Fibroblast of skin of left biceps (primary cell): ENCODE data around the gene PTPRN2.
"Not testable (repeated sequence)": the region's sequence is repeated elsewhere in the genome, so short reads cannot be mapped to it uniquely, and the experiment has no call there.

Source experiments
- DNase-seq, 2 experiments: peaks; one replicate each; pipeline ENCODE4 v3.0.0-alpha.2; 2013; ENCODE audit warnings: low read depth in 2 of 2

The PTPRN2 gene

DNA sequence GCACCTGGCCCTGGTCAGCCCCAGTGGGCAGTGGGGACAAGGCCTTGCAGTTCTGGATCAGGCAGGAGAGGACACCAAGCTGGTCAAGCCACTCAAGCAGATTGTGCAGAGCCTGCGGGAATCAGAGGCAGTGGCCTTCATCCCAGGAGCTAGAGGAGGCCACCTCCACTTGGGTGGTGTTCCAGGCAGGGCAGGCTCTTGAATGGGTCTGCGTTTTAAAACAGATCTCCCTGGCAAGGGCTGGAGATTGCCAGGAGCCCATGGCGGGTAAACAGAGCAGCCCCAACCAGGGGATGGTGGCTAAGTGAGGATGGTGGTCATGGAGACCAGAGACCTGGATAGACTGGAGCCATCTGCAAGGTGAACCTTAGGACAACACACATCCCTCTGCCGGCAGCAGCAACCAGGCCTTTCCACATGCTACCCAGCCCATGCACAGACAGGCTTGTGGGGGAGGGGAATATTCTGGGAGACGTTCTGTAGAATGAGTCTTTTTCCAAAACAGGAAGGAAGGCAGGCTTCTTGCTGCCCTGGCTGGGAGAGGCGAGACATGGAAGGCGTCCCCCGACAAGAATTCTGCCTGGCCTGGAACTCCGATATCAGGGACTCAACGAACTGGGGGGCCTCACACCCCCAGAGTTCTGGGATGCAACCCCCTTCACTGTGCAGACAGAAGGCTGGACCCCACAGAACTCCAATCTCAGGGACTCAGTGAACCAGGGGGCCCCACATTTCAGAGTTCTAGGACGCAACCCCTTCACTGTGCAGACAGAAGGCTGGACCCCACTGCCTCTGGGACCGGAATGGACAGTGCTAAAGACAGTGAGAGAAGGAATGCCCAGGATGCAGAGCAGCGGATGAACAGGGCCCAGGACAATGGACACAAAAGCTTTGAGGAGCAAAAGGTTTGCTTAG is 264.8 kb downstream of the PTPRN2 start:
- no peak for DNase-seq

DNA sequence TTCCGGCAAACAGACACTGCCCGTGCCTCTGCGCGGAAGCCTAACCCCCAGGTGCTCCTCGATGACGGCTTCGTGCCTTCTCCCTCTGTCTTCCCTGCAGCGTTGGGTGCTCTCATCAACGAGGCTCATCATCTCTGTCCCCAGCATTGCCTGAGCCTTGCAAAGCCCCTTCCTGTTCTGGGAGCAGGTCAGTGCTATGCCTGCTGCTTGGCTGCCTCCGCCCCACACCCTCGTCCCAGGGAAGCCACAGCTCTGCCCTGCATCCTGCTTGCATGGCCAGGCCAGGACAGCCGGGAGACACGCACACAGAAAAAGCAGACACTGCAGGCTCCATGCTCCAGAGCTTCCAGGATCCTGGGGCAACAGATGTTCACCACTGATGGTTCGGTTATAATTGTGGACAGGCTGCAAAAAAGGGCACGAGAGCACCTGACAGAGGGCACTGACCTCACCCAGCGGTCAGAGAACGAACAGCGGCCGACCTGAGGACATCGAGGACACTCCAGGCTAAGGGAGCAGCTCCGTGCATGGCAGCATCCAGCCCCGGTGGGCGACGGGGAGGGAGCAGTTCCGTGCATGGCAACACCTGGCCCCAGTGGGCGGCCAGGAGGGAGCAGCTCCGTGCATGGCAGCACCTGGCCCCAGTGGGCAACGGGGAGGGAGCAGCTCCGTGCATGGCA is 265.5 kb downstream of the PTPRN2 start:
- DNase-seq = no peak

DNA sequence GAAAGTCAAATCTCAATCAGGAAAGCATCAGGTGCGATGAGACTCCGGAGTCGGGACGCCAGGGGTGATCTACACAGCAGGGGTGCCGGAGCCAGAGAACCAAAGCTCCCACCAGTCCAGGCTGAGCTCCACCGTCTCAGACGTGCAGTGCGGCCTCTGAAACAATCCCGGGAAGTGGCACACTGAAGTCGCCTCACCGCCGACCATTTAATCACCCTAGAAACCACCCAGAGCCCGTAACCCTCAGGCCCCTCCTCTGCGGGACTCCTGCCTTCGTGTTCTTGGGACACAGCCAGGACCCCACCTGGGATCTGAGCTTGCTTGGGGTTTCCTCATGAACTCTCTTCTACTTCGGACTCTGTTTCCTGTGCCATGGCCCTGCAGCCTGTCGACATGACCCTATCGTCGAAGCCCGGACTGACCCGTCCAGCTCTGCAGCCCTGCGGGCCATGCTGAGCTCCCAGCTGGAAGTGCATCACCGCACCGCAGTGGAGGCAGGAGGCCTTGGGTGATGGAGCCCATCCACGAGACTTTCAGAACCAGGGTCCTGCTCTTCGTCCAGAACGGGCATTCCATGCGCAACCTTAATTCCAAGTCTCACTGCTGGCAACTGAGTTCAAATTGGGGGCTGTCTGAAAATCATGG is 266.4 kb downstream of the PTPRN2 start:
- DNase-seq = no peak

DNA sequence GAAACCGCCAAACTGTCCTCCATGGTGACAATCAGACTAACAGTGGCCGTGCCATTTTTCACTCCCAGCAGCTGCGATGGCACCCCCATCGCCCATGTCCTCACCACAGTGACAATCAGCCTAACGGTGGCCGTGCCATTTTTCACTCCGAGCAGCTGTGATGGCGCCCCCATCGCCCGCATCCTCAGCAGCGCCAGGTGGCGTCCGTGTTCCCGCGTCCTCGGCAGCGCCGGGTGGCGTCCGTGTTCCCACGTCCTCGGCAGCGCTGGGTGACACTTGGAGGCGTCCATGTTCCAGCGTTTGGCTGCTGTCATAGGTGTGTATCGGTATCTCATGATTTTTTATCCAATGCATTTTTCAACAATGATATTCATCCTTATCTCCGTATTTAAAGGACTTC is 267.3 kb downstream of the PTPRN2 start:
- no peak for DNase-seq

DNA sequence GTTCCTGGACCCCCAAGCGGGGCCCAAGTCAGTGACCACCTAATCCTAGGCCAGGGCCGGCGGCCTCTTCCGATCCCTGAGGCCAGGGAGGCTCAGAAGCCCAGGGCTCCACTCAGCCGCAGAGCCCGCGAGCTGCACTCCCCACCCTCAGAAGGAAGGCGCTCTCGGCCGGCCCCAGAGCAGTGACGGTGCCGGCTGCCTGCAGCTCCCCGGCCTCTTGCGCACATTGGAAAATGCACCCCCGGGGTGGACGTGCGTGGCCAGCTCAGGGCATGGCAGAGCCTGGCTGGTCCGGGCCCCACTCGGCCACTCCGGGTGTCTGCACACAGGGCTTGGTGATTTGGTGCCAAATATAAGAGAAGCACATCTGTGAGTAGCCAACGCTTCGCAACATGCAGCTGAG is 269.1 kb downstream of the PTPRN2 start:
- DNase-seq = no peak

DNA sequence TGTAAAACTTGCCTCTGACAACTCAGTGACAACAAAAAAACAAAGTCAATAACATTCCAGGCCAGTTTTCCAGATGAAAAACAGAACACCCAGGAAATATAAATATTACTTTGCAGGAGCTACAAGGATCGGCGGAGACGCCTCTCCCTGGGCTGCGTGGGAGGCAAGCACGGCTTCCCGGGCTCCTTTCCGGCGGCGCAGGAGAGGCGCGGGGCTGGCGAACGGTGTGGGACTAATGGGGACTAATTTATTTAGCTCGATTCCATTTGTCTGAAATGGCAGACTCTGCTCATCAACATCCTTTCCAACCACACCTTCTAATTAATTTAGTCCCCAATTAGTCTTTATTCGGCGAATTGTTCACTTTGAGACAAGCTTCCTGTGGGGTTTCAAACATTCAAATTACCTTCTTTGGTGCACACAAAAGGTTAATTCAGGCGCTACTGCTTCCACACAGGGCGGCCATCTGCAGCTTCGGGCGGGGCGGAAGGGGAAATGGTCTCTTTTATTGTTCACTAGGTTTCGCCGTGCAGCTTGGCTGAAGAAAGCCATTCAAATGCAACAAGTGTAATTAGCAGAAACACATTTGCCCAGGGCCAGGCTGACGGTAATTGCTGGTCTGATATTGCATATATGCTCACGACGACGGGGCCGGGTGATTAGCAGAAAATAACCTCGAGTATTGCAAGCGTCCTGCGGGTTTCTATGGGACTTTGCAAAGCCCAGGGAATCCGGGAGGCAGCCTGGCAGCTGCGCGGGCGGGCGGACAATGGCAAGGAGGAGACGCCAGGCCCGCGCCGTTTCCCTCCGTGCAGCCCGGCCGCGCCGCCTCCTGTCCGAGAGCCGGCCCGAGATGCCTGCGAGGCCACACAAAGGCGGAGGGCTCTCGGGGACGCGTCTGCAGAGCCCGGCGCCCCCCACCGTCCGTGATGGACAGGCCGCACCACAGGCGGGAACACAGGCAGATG is 270.1 kb downstream of the PTPRN2 start:
- DNase-seq = no peak

DNA sequence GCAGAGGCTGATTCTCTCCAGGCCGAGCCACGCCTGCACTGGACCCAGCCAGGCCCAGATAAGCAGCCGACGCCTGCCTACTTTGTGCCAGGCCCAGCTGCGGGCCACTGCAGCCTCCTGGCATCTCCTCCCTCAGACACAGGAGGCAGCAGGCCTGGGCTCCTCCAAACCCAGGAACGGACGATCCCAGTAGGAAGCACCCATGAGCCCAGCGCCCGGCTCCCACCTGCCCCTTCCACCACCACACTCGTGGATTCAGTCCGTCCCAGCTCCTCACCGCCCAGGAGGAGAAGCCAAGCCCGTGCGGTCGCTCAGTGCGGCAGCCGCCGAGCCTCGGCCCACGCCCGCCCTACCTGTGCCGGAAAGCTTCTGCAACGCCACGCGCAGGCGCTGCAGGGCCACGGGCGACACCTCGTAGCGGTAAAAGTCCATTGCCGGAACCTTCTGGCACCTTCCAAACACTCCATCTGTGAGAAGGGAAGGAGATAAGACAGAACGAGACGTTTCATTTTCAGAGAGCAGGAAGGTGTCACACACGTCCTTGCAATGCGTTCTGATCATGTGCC is 271.1 kb downstream of the PTPRN2 start:
- no peak for DNase-seq

DNA sequence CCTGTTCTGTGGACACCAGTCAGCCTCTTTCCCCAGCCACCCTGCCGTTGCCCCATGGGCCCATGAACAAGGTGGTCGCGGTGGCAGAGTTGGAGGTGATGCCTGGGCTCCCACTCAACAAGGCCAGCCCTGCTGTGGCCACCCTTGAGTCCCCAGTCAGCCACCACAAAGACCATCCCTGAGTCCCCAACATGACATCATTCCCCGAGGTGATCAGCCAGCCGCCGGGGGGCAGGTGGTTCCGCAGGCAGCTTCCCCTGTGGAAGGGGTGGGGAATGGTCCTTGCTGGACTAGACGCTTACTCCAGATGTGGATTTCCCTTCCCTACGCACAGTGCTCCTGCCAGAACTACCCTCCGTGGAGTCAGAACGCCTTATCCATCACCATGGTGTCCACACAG is 271.7 kb downstream of the PTPRN2 start:
- DNase-seq = no peak

DNA sequence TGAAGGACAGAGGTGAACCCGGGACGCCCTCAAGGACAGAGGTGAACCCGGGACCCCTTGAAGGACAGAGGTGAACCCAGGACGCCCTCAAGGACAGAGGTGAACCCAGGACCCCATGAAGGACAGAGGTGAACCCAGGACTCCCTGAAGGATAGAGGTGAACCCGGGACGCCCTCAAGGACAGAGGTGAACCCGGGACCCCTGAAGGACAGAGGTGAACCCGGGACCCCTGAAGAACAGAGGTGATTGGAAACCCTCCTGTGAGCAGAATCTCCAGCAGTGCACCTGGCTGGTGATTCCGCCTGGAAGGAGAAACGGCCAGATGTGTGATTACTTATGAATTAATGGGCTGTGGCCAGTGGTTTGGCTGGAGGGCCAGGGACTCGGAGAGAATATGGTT is 272.3 kb downstream of the PTPRN2 start:
- DNase-seq = no peak

DNA sequence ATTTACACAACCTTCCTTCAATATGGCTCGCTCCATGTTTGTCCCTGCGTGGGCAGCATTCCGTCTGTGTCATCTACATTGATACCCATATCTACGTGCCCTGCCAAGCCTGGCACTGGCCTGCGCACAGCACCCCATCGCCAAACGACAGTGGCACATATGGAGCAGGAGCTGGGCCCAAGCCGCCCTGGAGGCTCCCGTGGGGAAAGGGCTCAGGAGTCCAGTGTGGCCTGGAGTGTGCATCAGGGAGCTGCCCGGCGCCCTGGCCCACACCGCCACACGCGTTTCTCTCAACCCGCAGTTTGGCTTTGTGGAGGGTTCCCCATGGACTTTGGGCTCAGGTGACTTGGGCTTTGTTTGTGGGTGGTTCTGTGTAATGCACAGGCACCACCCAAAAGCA is 273.2 kb downstream of the PTPRN2 start:
- no peak for DNase-seq

DNA sequence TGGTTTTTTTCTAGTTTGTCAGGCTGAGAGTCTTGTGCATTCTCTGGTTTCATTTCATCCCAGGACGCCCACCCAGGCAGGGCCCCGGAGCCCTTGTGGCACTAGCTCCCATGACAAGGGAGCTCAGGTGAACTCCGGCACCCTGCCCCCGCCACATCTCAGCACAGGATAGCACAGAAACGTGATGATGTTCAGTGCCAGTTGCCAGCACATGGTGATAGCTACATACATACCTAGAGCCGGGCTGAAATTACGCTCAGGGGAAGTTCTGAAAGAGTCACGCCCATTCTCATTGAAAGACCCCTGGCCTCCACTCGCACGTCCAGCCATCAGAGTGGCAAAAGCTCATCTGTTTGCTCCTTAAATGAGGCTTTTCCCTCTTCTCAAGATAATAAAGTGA is 273.7 kb downstream of the PTPRN2 start:
- no peak for DNase-seq

DNA sequence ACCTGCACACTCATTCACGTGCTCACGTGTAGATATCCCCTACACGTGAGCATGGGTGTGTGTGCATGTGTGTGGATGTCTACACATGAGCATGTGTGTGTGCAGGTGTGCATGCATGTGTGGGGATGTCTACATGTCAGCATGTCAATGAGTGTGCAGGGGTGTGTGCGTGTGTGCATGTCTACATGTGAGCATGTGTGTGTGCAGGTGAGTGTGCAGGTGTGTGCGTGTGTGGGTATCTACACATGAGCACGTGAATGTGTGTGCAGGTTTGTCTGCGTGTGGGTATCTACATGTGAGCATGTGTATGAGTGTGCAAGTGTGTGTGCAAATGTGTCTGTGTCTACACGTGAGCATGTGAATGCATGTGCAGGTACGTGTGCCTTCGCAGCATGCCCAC is 274.8 kb downstream of the PTPRN2 start:
- DNase-seq = no peak

DNA sequence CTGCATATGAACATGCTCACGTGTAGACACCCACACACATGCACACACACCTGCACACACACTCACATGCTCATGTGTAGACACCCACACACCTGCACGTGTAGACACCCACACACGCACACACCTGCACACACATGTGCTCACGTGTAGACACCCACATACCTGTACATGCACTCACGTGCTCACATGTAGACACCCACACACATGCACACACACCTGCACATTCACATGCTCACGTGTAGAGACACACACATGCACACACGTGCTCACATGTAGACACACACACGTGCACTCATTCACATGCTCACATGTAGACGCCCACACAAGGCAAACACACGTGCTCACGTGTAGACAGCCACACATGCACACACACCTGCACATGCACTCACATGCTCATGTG is 275.8 kb downstream of the PTPRN2 start:
- no peak for DNase-seq

DNA sequence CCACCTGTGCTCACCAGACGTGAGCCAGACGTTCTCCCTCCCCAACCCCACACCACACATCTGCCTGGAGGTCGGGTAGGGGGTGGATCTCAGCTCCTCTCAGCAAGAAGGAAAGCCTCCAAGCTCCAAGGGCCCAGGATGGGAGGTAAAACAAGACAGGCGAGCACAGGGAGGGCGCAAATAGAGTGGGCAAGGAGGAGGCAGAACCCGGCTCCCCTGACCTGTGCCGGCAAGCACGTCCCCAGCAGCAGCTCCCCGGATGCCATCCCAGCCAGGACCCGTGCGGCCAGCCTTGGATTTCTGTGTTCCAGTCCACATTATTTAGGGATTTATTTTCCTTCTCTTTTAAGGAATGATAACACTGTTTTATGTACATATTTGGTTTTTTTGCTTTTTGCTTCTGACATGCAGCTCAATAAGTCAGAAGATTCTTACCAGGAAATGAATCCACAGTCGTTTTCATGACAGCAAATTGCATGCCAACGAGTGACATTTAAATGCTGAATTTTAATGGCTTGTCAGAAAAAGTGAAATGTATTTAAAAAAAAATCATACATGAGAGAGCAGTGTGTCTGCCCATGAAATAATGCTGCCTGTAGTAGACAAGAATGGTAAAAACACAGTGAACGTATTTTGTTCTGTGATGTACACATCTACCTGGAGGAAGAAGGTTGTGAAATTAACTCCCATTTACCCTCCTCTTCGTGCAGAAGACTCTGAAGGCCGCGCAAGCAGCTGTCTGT is 276.5 kb downstream of the PTPRN2 start:
- DNase-seq = no peak

DNA sequence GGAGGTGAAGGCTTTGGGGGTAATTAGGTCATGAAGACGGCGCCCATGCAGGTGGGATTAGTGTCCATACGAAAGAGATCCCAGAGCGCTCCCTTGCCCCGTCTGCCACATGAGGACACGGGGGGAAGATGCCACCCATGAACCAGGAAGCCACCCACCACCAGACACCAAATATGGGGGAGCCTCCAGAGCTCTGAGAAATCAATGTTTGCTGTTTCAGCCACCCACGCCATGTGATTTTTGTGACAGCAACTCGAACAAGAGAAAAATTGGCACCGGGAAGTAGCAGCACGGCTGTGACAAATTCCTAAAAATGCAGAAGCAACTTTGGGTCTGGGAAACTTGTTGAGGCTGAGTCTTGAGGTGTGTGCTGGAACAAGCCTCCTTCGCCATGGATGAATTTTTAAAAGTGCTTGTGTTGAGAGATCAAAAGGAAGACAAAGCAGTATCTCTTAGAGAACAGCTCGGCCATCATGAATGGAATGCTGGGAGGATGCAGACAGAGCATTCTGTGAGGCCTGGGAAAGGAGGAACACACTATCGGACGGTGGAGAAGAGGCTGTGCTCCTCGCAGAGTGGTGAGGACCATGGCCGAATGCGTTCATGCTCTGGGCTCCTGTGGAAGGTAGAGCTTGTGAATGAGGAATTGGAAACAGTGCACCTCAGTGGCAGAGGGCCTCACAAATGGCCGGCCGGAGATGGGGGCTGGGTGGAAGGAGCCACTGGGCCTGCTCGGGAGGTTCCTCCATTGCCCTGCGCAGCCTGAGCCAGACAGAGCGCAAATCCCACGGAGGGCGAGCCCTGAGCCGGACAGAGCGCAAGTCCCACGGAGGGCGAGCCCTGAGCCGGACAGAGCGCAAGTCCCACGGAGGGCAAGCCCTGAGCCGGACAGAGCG is 277.5 kb downstream of the PTPRN2 start:
- no peak for DNase-seq

DNA sequence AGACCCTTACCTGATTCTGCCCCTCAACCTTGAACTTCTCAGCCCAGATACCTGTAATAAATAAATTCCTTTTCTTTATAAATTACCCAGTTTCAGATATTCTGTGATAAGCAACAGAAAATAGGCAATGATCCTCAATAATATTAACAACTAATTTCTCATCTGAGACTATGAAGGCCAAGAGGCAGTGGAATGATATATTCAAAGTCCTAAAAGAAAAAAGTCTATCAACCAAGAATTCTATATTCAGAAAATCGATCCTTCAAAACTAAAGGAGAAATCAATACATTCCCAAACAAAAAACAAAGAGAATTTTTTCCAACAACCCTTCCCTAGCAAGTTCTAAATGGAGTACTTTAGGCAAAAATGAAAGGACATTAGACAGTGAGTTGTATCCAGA is 279.6 kb downstream of the PTPRN2 start:
- no peak for DNase-seq

DNA sequence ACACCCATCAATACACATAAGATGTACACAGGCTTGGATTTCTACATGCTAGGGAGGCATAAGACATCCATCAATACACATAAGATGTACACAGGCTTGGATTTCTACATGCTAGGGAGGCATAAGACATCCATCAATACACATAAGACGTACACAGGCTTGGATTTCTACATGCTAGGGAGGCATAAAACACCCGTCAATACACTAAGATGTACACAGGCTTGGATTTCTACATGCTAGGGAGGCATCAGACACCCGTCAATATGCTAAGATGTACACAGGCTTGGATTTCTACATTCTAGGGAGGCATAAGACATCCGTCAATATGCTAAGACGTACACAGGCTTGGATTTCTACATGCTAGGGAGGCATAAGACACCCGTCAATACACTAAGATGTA is 283.6 kb downstream of the PTPRN2 start:
- not testable (repeated sequence) for DNase-seq

DNA sequence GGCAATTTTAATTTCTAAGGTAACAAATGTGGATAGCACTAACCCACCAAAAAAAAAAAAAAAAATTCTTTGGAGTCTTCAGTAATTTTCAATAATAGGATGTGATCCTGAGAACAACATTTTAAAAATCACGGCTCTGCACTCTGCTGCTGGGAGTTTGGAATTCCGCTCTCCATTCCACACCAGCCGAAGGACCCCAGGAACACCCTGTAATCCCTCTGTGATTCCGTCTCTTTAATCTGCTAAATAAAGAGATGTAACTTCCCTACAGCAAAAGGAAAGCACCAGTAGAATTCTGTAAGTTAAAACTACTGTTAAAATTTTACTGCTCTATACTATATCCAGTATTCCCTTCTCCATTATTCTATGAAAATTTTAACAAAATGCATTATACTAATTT is 284.5 kb downstream of the PTPRN2 start:
- DNase-seq = no peak

DNA sequence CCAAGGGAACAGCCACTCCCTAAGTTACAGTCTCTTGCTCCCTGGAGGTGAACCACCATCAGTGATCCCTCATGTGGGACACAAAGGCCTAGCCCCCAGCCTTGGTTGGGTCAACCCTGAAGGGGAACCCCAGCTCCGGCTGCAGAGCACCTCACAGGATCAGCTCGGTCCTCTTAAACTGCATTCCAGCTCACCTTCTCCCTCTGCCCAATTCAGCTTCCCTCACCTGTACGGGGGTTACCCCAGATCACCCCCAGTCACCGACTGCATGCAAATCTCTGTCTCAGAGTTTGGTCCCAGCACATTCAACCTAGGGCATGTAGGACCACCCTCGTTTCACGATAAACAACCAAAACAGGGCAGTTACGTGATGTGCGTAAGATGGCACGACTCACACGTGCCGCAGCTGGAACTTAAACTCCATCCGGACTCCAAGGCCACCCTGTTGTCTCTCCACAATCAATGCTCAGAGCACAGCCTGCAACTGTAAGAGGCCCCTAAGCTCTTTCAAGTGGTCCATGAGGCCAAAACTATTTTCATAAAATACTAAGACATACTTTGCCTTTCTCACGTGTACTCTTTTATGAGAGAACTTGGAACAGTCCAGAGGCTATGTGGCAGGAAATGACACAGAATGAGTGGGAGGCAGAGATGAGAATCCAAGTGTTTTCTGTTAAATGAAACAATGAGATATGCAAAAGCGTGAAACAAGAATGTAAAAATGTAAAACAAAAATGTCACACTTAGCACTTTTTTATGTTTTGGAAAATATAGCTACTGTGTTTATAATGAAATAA is 285.2 kb downstream of the PTPRN2 start:
- DNase-seq = no peak
